HG02610 (cell line): Measurements from ENCODE around the gene CYBA.

Experiments used
- ATAC-seq: cut with Tn5 transposase; IDR thresholded peaks from one replicate; pipeline ENCODE4 v1.9.1; 2021; ENCODE audit warnings: mild to moderate bottlenecking, moderate library complexity; ENCODE audit not compliant: unreplicated experiment

Gene CYBA

DNA sequence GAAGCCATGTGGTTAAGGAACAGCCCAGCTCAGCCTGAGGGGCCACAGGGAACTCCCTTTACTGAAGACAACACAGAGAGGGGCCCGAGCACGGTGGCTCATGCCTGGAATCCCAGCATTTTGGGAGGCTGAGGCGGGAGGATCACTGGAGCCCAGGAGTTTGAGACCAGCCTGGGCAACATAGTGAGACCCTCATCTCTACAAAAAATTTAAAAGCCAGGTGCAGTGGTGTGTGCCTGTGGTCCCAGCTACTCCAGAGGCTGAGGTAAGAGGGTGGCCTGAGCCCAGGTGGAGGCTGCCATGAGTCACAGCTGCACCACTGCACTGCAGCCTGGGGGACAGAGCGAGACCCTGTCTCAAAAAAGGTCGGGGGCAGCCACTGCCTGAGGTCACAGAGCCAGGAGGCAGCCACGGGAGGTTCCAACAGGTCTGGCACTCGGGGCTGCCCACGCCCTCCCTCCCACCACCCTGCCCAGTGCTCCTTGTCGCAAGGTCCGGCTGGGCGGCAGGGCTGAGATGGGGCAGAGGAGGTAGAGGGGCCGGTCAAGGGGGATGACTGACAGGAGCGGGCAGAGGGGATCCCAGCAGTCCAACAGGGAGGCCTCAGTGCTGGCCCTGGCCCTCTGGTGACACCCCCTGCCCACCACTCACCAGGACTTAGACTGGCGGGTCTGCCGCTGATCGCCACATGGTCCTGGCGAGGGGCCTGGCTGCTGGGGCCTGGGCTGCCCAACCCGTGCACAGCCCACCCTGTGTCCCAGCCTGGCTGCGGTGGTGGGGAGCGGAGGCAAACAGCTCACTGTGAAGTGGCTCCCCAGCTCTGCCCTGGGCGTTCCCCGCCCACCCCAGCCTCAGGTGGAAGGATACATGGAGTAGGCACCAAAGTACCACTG lies 3.4 kb downstream of the CYBA start:
- no peak for ATAC-seq

DNA sequence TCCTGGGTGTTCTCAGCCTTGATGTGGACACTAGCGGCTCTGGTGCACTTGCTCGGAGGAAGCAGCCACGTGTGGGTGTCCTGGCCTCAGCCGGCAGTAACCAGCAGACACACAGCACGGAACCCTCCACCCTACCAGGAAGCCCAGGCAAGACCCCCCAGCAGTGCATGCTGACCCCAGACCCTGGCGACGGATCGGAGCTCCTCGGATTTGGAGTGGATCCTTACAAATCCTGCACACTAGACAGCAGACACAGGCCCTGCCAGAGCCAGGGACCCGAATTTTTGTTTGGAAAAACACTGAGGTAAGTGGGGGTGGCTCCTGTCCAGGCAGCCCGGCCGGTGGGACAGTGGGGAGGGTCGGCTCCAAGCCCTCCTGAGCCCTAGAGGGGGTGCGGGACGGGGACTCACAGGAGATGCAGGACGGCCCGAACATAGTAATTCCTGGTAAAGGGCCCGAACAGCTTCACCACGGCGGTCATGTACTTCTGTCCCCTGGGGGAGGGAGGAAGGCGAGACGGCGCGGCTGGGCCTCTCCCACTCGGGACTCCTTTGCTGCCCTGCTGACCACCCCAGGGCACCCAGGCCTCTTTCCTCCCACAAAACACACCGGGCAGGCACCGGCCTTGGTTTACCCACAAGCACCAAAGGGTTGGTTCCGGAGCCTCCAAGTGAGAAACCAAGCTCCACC lies 4.4 kb downstream of the CYBA start:
- no peak for ATAC-seq

DNA sequence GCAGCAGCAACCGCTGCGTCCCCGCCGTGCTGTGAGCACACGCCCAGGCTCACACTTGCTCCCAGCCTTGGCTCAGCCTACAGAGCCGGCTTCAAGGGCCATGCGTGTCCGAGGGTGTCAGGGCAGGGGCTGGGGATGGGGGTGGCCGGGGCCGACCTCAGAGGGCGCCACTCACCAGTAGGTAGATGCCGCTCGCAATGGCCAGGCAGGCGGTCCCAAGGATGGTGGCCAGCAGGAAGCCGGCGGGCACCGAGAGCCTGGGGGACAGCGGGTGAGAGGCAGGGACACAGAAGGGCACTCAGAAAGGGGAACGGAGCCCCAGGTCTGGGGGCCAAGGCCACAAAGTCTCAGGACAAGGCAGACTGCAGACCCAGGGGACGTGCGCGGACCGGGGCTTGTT lies 4.9 kb downstream of the CYBA start:
- ATAC-seq, result no peak

DNA sequence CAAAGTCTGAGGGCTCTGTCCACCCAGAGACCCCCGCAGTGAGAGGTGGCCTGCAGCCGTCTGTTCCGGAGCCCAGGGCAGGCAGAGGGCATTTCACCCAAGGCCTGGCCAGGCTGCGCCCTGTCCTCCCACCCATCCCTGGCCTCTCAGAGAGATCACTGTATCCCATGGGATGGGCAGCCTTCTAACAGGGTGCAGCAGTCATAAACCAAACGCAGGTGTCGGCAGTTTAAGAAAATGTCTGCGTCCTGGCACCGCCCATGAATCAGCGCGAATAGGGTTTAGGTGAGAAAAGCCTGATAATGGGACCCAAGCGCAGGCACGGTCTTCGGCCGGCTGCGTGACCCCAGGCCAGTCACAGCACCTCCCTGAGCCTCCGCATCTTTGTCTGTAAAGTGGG lies 5.4 kb downstream of the CYBA start:
- ATAC-seq, result no peak

GRCh38 chr16:88643644-88643932 lies 7.3 kb downstream of the CYBA start:
- ATAC-seq, result no peak

GRCh38 chr16:88642881-88643643 lies 7.8 kb downstream of the CYBA start:
- ATAC-seq, result no peak

DNA sequence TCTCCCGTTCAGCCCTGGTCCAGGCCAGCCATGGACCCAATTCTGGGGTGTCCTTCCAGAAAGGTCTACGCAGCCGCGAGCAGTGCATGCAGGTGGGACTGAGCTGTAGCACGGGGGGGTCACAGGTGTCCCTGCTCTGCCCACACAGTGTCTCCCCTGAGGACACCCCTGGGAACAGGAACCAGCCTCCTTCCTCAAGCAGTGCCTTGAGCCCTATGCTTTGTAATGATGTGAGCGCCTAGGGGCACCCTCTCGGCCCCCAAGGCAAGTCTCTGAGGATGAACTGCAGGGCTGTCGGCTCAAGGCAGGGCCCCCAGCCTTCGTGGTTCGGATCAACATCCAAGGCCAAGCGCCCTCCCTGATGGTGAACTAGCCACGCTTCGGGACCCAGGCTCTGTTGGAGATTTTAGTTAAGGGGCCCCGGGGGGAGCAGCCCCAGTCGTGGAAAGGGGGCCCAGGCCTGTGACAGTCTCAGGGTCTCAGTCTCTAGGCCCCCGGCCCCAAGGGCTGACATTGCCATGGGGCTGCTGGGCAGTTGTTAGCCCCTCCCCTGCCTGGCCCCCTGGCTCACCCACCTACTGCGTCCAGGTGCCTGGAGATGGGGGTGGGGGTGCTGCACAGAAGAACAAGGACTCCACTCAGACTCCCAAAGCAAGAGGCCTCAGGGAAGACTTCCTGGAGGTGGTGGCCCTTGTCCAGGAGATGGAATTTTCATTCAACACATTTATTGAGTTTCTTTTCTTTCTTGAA lies 10.2 kb downstream of the CYBA start:
- ATAC-seq, result no peak

- no peak for ATAC-seq
Measured at GRCh38 chr16:88640039-88640495, 10.8 kb downstream of the CYBA start.

DNA sequence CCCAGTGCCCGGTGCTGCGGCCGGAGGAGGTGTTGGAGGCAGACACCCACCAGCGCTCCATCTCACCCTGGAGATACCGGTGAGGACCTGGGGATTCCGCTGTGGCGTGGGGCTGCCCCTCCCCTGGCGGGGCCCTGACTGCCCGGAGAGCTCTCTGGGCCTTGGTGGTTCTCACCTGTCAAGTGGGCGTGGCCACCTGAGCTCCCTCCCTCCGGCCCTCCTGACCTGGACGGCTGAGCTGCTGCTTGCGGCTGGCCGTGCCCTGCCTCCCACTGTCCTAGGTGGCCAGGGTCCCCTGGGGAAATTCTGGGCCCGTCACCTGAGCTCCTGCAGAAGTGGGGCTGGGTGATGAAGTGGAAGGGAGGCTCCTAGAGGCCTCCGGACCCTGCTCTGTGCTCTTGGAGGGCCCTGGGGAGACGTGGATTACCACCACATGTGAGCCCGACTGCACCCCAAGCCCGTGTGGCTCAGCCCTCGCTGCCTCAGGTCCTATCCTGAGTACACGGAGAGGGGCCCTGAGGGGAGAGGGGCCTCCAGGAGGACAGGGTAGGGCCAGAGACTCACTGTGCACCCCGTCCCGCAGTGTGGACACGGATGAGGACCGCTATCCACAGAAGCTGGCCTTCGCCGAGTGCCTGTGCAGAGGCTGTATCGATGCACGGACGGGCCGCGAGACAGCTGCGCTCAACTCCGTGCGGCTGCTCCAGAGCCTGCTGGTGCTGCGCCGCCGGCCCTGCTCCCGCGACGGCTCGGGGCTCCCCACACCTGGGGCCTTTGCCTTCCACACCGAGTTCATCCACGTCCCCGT lies 11.4 kb downstream of the CYBA start:
- ATAC-seq, result no peak

DNA sequence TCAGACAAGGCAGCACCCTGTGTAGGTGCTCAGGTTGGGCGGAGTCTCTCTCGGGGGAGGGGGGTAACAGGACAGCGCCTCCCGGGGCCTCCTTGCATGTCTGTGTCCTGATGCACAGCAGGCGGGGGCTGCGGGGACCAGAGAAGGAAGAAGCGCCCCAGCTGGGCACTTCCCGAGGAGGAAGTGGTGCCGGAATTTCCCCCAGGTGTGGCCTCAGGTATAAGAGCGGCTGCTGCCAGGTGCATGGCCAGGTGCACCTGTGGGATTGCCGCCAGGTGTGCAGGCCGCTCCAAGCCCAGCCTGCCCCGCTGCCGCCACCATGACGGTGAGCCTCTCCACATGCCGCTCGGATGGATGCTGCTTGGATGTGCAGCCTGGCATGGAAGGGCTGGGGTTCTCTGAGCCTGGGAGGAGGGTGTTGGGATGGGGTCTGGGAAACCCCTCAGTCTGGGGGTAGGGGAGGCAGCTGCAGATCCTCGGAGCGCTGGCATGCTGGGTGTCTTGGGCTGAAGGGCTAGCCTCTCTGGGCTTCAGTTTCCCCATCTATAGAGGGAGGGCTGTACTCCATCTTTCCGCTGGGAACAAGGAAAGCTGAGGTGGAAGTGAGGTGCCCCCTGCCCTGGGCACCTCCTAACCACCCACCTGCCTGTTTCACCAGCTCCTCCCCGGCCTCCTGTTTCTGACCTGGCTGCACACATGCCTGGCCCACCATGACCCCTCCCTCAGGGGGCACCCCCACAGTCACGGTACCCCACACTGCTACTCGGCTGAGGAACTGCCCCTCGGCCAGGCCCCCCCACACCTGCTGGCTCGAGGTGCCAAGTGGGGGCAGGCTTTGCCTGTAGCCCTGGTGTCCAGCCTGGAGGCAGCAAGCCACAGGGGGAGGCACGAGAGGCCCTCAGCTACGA lies 12.3 kb downstream of the CYBA start, which contains the start of gene IL17C:
TSS of gene IL17C (plus strand) at position 250 of the 908 bp plus-strand sequence. CDS start at position 320, 70 bp downstream.
- ATAC-seq, result no peak

- no peak for ATAC-seq
Measured at GRCh38 chr16:88636488-88637265, 14.2 kb downstream of the CYBA start.

DNA sequence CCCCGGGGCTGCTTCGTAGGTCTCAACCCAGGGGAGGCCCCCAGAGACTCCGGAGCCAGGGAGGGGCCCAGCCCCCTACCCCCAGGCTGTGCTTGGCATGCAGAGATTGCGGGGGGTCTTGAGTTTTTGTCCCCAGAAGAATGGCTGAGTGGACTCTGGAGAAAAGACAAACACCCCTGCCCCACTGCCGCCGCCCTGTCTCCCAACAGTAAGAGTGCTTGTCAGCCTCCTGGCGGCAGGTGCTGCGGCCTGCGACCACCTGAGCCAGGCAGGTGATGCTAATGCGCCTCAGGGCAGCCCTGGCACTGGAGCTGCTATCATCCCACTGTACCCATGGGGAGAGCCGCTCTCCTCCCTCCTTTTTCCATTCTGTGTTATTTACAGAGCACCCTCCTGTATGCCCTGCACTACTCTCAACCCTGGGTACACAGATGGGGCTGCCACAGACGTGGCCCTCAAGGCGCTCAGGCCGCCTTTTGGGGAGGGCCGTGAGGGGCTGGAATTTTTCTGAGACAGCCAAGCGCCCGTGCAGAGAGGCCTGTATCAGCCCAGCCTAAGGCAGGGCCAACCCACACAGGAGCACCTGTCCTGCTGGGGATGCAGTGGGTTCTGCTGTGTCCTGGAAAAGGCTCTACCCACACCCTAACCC lies 15.1 kb downstream of the CYBA start:
- no peak for ATAC-seq

- ATAC-seq, result no peak
Measured at GRCh38 chr16:88634994-88635670, 15.7 kb downstream of the CYBA start.

DNA sequence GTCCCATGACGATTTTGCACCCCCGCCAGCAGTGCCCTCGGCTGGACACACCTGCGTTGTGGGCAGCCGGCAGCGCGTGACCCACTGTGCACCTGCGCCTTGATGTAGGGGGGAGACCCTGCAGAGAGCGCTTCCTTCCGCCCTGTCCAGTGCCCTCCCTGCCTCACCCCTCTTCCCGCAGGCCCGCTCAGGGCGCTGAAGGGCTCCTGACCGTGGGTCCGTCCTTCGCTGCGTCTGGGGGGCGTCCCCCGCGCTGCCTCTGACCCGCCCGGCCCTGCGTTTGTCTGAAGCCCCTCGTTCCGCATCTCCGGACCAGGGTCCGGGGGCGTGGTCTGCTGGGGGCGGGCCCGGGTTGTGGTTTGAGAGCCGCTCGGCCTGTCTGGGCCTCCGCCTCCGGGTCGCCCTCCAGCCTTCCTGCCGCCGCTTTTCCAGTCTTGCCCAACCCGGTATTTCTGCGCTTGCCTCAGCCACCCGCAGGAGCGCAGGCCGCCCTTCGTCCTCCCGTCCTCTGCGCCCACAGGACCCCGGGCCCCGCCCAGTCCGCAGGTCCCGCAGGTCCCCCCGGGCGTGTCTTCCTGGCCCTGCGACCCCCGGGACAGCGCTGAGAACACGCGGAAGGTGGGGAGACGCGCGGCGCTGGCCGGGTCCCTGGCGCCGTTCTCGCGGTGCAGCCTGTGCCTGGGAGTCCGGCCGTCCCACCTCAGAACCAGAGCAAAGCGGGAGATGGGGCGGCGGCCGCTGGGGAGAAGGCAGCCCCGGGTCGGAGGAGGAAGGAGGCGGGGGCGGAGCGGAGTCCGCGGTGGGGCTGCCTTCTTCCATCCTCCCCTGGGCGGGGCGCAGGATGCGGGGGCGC lies 16.5 kb downstream of the CYBA start:
- peak; percentile 31 for ATAC-seq

- ATAC-seq, result peak; percentile 30
Measured at GRCh38 chr16:88633684-88634140, 17.1 kb downstream of the CYBA start.

DNA sequence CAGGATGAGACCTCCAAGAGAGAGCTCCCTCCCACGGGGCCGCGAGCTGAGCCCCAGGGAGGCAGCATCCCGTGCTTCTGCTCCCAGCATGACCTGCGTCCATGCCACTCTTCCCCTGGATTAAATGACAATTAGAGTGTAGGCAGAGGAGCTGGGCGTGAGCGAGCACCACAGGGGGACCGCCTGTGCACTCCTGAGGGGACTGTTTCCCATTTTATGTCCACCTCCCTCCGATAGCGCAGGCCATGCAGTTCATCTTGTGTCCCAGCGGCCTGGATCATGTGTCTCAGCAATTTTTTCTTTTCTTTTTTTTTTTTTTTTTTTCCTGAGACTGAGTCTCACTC lies 18.3 kb downstream of the CYBA start:
- no peak for ATAC-seq
